NCI-H748 (cell line): Measurements from ENCODE around the gene ZNF580.

Experiments used
- DNase-seq: peaks from one replicate; lab custom pipeline; 2025; ENCODE audit not compliant: unreplicated experiment; lab: John Stamatoyannopoulos, UW

The ZNF580 gene

DNA sequence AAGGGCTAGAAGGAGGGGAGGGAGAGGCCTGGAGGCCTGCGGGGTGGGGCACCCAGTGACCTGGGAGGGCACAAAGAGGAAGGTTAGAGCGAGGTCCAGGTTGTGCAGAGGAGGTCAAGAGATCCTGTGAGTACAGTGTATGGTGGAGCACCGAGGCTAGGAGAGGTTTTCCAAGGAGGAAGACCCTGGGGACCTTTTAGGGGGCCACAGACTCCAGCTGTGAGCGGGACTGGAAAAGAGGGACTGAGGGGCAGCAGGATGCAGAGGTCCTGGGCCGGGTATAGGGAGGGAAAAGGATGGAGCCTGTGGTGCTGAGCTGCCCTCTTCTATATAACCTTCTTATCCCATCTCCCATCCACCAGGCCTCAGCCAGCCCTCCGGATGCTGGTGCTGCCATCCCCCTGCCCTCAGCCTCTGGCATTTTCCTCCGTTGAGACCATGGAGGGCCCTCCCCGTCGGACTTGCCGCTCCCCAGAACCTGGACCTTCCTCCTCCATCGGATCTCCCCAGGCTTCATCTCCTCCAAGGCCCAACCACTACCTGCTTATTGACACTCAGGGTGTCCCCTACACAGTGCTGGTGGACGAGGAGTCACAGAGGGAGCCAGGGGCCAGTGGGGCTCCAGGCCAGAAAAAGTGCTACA lies 3.5 kb downstream of the ZNF580 start:
- DNase-seq = no peak

DNA sequence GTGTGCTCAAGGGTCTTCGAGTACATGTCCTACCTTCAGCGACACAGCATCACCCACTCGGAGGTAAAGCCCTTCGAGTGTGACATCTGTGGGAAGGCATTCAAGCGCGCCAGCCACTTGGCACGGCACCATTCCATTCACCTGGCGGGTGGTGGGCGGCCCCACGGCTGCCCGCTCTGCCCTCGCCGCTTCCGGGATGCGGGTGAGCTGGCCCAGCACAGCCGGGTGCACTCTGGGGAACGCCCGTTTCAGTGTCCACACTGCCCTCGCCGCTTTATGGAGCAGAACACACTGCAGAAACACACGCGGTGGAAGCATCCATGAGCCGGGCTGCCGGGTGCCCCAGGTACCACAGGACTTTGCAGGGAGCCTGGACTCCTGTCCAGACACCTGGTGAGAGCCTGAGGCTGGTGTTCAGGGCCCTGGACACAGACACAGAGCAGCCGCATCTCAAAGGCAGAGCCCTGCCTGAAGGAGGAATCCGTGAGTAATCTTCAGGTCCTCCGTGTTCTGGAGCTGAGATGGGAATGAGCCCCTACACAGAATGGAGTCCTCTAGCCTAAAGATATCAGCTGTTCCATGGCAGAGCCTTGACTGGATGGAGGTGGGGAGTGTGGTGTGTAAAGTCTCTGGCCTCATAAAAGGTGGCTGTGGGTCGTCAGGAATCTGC lies 4.2 kb downstream of the ZNF580 start:
- DNase-seq = no peak

DNA sequence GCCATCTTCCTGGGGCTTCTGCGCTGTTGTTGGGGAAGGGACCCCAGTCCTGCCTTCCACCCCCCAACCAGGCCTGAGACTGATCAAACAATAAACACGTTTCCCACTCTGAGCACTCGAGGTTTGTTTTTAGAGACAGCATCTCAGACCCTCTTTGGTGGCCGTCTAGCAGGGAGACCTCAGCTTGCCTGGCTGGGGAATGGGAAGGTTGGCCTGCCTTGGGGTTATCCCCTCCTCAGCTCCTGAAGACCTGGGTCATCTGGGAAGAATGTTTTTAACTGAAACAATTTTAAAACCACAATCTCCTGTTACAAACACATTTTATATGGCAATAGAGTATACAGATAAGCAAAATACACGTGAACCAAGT lies 4.7 kb downstream of the ZNF580 start:
- DNase-seq = no peak

DNA sequence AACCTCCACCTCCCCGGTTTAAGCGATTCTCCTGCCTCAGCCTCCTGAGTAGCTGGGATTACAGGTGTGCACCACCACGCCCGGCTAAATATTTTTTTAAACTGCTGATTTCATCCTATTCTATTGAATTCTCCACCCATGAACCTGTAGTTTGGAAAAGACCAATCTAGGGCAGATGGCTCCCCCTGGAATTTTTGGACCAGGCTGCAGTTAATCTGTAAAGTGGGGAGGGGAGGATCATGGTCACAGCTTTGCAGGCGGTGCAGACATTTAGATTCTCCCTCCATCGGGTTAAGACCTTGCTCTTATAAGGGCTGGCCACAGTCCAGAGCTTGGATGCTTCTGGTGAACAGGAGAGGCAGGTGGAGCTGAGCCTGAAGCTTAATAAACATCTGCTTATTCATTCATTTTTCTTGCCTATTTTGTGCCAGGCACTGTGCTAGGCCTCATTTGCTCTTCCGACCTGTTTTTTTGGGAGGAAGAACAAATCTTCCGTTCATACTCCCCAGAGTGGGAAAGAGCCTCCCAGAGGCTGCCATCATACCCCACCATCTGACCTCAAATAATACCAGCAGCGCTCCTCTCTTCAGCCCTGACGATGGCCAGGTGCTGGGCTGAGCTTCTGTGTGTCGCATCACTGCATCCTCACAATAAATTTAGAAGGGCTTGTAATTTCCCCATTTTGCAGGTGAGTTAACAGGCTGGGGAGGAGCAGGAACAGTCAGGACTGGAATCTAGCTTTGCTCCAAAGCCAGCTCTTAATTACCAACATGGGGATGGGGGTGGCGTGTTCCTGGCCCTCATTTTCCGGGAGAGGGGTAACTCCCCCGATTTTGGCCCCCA lies 6.3 kb downstream of the ZNF580 start:
- DNase-seq = peak; percentile 46

DNA sequence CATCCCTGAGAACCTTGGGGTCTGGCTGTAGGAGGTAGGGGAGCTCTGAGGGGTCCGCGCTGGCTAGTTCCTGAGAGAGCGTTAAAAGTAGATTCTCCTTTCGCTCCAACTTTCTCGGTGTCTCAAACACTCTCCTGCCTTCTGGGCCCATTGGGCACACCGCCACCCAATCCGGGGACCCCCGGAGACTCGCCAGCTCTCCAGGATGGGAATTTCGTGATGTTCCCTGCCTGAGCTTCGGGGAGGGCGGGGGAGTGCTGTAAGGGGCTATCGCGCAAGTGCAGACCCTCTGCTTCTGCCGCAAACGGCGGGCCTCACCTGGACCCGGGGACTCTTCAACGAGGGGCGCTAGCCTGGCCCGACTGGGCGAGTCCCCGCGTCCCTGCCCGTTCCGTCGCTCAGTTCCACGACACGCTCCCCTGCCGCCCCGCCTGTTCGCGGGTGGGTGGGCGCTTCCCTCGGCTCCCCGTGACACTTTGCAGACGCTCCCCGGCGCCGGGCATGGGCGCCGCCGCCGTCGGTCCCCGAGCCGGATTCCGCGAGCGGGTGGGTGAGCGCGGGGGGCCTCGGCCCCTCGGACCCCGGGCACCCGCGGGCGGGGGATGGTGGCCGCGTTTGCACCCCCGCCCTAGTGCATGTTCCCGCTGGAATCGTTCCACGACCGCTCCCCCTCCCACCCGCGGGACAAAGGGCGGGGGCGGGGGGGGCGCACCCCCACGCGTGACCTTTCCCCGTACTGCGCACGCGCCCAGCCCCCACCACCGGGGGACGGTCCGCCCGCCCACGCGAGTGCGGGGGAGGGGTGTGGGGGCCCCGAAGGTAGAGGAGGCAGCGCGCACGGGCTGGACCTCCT lies 7.2 kb downstream of the ZNF580 start, which contains the start of gene CCDC106:
Gene CCDC106 (plus strand): TSS at position 481 of the 853 bp plus-strand sequence. CDS start 835 bp downstream, outside the sequence.
- peak; percentile 86 for DNase-seq

DNA sequence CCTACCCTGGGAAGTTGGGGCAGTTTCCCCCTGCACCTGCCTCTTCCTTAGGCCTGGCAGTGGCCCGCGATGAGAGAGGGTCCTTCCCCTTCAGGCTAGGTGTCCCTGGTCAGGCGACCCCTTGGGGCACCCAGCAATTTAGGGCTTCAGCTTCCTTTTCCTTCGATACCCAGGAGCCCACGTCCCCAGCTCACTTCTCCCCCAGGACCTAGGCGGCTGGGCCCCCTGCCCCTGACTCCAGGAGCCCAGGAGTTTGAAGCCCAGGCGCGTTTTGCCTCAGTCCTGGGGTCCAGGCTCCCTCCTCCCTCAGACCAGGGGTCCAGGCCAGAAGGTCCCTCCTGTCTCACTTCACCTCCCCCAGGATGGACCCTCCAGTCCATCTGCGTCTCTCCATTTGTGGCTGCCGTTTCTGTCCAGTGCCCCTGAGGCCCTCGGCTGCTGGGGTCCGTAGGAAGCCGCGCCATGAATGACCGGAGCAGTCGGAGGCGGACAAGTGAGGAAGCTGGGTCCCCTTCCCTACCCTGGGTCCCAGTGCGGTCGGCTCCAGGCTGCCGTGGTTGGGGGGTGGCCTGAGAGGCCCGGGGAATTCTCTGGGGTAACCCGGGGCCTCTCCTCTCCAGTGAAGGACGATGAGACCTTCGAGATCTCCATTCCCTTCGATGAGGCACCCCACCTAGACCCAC lies 7.9 kb downstream of the ZNF580 start:
- no peak for DNase-seq

DNA sequence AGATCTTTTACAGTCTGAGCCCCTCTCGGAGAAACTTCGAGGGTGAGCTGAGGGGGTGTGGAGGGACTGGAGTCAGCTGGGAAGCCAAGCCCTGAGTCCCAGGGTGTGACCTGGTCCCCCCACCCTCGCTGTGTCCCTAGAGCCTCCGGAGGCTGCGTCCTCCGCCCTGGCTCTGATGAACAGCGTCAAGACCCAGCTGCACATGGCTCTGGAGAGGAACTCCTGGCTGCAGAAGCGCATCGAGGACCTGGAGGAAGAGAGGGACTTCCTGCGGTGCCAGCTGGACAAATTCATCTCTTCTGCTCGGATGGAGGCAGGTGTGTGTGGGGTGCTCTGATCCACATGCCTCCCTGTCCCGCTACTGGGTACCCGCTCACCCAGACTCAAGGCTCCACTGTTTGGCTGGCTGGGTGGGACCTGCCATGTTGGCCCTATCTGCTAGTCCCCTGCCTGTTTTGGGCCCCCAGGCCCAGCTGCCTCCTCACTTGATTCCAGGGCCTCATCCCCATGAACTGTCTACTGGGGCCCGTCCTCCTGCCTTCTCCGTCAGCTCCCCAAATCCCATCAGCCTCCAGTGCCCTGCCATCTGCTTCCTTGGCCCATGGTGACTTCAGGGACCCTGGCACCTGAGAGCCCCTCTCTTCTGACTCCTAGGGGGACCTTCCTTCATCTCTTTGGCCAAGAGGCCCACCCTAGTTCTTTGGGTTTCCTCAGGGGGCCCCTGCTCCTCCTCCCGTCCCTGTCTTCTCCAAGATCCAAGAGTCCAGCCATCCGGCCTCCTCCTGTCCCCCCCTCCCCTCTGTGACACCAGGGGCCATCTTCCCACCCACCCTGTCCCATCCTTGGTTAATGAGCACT lies 8.7 kb downstream of the ZNF580 start:
- no peak for DNase-seq

DNA sequence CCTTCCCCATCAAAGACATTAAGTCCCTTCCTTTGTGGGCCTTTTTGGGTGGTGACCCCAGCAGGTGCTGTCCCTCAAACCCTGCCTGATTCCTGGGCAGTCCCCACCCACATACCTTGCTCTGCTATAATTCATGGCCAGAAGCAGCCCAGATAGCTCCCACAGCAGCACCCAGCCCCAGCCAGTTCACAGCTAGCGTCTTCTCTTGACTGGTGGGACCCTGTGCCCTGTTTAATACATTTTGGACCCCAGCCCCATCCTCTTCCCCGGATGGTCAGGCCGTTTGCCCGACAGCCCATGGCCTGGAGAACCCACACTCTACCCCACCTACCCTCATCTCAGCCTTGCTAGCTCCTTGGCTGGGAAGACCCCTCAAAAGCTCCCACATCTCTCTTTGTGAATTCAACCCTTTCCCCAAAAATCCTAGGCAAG lies 9.3 kb downstream of the ZNF580 start:
- DNase-seq = no peak

DNA sequence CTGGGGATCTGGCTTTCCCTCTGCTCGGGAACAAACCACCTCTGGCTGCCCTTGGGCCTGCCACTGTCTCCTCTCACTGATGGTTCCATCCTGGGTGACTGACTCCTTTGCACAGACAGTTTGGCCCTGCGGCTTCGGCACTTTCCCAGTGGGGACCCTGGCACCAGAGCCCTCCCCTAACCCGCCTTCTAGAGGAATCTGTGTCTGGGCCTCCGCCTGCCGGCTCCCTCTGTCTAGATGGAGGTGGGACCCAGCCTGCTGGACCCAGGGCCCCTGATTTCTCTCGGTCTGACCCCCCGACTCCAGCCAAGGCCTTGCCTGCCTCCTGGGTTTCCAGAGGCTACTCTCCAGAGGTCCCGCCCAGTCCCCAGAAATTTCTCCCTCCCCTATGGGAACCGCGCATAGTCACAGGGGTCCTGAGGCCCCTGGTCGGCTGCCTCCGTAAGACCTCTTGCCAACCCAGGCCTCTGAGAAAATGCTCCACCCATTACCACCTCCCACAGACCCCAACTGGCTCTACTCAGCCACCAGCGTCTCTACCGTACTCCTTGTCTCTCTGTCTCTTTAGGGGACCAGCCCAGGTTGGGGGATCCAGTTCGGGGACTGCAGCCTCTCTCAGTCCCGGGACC lies 9.9 kb downstream of the ZNF580 start:
- no peak for DNase-seq

DNA sequence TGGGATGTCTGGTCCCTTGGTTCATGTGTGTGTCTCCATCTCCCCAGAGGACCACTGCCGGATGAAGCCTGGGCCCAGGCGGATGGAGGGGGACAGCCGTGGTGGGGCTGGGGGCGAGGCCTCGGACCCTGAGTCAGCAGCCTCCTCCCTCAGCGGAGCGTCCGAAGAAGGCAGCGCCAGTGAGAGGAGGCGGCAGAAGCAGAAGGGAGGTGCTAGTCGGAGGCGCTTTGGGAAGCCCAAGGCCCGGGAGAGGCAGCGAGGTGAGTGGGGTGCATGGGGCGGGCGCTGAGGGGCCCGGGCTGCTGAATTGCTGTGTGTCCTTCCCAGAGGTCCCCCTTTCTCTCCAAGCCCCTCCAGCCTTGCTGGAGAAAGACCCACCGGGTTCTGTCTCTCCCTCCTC lies 10.4 kb downstream of the ZNF580 start:
- no peak for DNase-seq

DNA sequence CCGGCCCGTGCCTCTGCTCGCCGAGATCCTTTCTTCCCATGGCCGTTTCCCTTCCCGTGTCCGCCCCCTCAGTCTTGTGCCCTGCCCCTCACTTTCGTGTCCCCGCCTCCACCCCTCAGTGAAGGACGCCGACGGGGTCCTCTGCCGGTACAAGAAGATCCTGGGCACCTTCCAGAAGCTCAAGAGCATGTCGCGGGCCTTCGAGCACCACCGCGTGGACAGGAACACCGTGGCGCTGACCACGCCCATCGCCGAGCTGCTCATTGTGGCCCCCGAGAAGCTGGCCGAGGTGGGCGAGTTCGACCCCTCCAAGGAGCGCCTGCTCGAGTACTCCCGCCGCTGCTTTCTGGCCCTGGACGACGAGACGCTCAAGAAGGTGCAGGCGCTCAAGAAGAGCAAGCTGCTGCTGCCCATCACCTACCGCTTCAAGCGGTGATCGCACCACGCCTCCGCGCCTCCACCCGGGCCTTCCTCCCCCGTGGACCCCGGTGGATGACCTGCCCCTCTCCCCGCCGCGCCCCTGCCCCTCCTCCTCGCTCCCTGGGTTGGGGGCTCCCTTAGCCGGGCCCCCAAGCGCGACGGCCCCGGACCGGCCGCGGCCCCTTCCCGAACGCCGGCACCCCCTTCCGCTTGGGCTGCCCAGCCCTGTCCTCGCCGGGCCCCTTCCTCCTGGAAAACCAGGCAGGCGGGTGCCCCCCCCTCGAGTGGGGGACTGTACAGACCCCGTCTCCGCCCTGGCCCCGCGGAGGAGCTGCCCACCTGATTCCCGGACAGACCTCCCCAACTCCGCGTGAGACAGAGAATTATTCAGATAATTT lies 11.7 kb downstream of the ZNF580 start:
- no peak for DNase-seq

DNA sequence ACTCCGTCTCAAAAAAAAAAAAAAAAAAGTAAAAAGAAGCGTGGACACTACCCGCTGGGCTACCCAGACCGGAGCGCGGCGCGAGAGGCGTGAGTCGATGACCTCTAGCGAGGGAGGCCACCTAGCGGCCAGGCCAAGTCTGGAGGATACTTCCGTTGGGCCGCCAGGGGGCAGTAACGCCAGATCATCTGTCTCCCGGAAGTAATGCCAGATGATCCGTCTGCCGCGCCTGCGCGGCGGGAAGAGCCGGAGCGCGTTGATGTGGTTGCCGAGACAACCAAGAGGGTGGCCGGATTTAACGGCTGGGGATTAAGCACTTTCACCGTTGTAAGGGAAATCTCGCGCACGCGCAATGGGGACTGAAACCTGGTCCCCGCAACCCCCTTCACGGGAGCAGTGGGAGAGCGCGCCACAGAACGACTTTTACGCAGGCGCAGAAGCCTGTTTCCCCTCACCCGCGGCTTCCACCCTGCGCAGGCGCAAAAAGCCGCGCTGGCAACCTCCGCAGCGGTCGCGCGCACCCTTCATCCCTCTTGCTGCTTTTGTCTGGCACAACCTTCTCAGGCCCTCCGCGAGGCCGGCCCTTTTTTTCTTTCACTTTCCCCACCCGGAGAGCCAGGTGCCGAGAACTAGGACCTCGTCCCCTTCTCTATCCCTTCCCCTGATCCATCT lies 13.0 kb downstream of the ZNF580 start:
- DNase-seq = peak; percentile 100

DNA sequence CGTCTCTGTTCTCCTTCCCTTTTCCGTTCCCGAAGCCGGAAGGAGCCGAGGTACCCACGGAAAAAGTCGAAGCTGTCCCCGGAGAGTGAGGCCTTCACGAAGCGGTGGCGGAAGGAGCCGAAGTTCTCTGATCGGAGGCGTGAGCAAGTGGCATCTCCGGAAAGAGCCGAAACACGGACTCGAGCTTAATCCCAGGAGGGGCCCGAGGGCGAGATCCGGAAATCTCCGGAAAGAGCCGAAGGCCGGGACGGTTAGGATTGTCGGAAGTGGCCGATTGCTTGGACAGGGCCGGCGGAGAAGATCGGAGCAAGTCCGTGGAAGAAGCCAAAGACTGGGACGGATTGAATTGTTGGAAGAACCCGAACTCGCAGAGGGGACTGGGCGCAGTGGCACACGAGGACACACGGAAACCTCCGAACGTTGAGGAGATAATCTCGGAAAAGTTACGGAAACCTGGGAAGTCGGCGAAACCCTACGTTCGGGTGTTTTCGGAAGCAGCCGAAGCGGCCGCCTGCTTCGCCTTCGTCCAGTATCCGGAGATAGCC lies 13.6 kb downstream of the ZNF580 start:
- DNase-seq = peak; percentile 100

DNA sequence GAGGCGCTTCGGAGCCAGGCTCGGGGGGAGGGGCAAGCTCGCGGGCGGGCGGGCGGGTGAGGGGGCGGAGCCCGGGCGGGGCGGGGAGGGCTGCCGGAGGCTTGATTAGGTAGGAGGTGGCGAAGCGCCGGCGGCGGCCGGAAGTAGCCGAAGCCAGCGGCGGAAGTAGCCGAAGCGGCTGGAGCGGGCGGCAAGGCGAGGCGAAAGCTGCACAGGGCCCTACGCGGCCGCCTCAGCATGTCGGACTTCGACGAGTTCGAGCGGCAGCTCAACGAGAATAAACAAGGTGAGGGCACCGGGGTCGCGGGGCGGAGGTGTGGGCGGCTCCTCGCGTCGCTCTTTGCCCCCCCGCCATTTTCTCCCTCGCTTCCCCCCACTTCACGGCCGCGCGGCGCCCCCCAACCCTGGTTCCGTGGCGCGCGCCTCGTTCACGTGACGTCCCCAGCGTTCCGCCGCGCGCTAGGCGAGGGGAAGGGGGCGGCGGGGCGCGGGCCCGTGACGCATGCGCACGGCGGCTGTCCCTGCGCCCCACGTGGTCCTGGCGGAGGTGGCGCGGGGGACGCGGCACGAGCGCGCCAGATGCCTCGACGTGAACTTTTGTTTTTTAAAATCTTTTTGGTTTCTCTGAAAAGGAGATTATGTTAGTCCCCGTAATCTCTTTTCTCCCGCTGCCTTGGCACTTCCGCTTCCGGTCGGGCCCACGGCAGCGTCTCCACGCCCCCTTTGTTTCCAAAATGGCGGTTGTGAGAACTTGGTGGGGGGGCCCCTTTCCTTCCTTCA lies 14.3 kb downstream of the ZNF580 start, which contains the start of gene U2AF2:
Gene U2AF2 (plus strand): TSS at position 168 of the 780 bp plus-strand sequence. CDS start 70 bp downstream, at position 238.
- peak; percentile 96 for DNase-seq

DNA sequence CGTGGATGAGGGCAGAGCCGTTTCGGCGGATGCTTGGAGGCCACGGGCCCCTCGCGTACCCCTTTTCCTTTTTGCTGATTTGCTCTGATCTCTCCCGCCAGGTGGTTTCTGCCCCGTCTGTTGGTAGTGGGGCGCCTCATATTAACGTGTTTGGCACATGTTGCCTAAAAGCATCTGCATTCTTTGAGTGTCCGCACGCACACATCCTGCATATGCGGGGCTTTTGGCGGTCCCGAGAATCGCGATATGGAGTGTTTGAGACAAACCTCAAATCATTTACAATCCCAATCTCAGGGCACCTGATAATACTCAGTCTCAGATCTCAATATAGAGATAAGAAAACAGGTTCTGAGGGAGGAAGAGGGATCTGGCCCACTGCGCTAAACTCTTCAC lies 14.8 kb downstream of the ZNF580 start:
- DNase-seq = no peak

DNA sequence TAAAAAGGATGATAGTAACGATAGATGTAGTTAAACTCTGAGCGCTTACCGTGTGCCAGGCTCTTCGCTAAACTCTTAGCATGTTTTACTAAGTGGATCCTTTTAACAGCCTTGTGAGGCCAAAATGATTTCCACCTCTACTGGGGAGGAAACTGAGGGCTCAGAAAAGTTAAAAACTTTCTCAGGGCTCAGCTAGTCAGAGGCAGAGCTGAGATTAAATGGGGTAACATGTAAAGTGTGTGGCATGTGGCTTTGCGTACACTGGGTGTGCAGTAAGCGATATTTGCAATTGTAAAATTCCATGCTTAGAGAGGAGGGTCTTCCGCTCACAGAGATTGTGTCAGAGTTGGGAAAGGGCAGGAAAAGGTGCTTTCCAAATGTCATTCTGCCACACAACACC lies 15.8 kb downstream of the ZNF580 start:
- DNase-seq = no peak
